Stomach smooth muscle (tissue), 2 donors: ENCODE data around the gene TRIM28.
A peak's percentile ranks its signal among the peaks of the same experiment; 100 is the strongest.

Experiments used
- H3K27ac ChIP-seq: one replicate; pipeline ENCODE4 v1.7.0; 2013; ENCODE audit warnings: mild to moderate bottlenecking, low read length, inconsistent platforms
- H3K27me3 ChIP-seq, 2 donors: one replicate each; pipeline ENCODE4 v1.7.0; 2013; ENCODE audit warnings: low read length in 2 of 2; ENCODE audit not compliant: insufficient read depth in 2 of 2, control insufficient read depth in 1 of 2
- H3K36me3 ChIP-seq, 2 donors: one replicate each; pipeline ENCODE4 v1.7.0; 2013; ENCODE audit warnings: low read length in 2 of 2; ENCODE audit not compliant: control insufficient read depth in 2 of 2, insufficient read depth in 2 of 2
- H3K4me1 ChIP-seq: one replicate; pipeline ENCODE4 v1.7.0; 2013; ENCODE audit warnings: low read length; ENCODE audit not compliant: control insufficient read depth, insufficient read depth
- H3K4me3 ChIP-seq, 2 donors: one replicate each; pipeline ENCODE4 v1.7.0; 2013; ENCODE audit warnings: low read length in 2 of 2
- H3K9ac ChIP-seq, 2 donors: one replicate each; pipeline ENCODE4 v1.7.0; 2013; ENCODE audit warnings: low read length in 2 of 2, mild to moderate bottlenecking in 1 of 2
- H3K9me3 ChIP-seq, 2 donors: one replicate each; pipeline ENCODE4 v1.7.0; 2013; ENCODE audit warnings: low read length in 2 of 2; ENCODE audit not compliant: control insufficient read depth in 2 of 2
- donor health status: healthy.
- donor health status: Pancreatic carcinoma.

Gene TRIM28

DNA sequence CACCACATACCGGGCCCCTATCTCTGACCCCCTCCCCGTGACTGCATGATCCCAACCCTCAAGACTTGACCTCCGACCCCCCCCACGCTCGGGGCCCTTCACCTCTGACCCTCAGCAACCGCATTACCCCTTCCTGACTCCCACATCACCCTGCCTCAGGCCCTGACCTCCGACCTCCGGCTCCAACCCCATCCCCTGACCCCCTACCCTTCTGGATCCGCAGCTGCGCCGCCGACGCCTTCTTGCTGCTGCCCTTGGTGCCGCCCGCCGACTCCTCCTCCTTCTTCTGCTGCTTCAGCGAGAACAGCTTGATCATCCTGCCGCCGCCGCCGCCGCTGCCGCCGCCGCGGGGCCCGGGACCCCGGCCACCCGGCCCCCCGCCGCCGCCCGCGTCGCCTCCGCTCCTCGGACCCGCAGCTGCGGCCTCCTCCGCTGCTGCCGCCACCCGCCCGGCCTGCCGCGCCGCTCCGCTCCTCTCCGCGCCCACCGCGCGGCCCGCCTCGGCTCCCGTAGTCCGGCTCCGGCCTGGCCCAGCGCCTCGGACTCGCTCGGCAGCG is 14.3 kb downstream of the TRIM28 start, which contains the start of gene UBE2M:
UBE2M (minus strand) TSS at position 546 of the 557 bp plus-strand sequence; CDS start at position 316, 230 bp downstream.
- Histone ChIP-seq H3K27ac (peak within 1 kb of the TSS; percentile 99), H3K9me3 (no peaks in the 10 kb centered on the region), H3K9ac (peak within 1 kb of the TSS; percentile 99 to 100), H3K4me3 (peak within 1 kb of the TSS; percentile 96 to 97), H3K36me3 (peaks cover 8 to 12% of the 10 kb centered on the region in 2 donors), H3K27me3 (no peaks in the 10 kb centered on the region), H3K4me1 (peaks cover 76% of the 10 kb centered on the region)

DNA sequence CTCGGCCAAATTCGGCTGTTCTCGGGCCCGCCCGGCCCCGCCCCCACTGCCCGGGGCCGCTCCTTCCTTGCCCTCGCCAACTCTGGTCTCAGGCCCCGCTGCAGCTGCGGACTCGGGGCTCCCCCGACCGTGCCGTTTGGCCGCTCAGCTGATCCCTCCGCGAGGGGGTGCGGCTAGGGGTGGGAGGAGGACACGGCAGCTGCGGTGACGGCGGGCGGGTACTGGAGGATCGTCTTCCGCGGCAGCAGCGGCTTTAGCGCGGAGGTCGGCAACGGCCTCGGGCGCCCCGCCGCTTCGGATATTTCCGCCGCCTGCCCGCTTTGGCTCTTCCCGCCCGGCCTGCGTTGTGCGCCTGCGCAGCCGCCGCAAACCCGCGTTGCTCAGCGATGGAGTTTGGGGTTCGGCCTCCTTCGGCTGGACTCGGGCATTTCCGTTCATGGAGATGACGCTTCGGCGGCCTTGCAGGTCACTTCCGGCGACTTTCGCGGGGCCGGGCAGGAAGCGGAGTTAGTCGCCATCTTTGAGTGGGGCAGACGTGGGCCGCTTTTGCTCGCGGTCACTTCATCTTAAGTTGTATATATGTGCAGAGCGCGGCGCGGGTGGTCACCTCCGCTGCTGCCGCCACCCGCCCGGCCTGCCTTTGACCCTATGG is 14.9 kb downstream of the TRIM28 start:
- Histone ChIP-seq H3K27me3 (no peaks in the 10 kb centered on the region), H3K9me3 (no peaks in the 10 kb centered on the region), H3K27ac (peak overlapping the region; percentile 99), H3K9ac (peak overlapping the region; percentile 99 to 100), H3K4me3 (peak overlapping the region; percentile 96 to 97), H3K36me3 (peaks cover 8 to 9% of the 10 kb centered on the region in 2 donors), H3K4me1 (peaks cover 80% of the 10 kb centered on the region)

DNA sequence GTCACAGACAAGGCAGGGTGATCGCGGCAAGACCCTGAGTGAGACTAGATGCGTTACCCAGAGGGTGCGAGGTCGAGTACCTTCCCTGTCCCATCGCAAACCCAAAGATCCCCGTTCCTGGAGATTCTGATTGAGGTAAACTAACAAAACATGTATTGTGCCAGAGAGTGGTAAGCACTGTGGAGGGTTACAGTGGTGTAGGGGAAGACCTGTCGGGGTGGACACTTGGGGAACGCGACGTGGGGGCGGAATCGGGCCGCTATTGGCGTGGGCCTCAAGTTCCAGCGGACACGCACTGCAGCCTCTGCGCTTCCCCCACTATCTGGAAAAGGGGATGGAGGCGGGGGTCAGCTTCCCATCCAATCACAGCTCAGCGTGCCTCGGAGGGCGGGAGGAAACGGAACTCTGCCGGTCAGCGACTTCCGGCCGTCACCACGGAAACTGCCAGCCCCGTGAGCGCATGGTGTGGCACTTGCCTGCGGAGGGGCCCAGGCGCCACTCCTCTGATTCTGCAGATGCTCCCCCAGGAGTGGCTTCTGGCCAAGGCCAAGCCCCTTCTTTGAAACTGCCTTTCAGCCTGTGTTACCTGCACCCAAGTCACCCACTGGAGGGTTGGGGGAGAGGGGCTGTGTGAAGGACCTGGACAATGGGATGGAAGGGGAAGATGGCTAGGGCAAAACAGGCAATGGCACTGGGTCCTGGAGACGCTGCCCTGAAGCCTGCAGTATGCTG is 15.6 kb downstream of the TRIM28 start:
- Histone ChIP-seq H3K36me3 (peaks cover 8 to 9% of the 10 kb centered on the region in 2 donors), H3K27ac (peak overlapping the region; percentile 99), H3K9ac (peak overlapping the region; percentile 99 to 100), H3K27me3 (no peaks in the 10 kb centered on the region), H3K9me3 (no peaks in the 10 kb centered on the region), H3K4me3 (peak overlapping the region; percentile 96 to 97), H3K4me1 (peaks cover 74% of the 10 kb centered on the region)

DNA sequence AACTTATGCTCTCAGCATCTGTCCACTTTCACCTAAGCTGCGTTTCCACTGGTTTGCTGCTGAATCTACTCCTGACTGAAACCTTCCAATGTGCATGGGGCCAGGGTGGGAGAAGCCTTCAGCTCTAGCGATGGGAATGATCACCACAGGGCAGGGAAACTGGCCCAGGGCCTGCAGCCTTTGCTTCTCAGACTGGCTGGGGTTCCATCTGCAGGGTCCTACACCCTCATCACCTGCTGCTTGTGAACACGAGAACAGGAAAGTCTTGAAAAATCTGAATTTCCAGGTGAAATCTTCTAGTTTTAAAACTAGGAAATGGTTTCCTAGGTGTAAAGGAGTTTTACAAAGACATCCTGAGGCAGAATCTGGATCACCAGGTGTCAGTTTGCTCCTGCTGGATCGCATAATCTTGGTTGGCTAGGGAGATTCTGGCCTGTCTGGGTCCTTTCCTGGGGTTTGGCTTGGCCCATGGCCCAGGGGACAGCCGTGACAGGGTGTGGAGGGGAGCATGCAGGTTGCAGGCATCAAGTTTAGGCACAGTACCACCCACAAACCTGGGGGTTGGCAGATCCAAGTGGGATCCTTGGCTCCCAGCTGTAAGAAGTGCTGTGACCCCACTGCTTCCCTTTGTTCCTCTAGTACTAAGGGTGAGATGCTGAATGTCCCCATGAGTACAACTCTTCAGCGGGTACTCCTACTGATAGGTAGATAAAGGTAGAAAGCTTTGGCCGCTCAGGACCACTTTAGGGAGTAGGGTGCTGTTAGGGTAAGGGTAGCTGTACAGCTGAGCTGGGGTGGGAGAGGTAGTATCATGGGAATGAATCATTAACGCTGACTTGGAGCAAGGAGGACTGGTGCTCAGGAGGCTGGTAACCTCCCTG is 16.4 kb downstream of the TRIM28 start:
- H3K4me1 ChIP-seq = peaks cover 71% of the 10 kb centered on the region
- H3K9me3 ChIP-seq = no peaks in the 10 kb centered on the region
- H3K27ac ChIP-seq = peak overlapping the region; percentile 99
- H3K36me3 ChIP-seq = peaks cover 8 to 9% of the 10 kb centered on the region in 2 donors
- H3K4me3 ChIP-seq = peak overlapping the region; percentile 96 to 97
- H3K9ac ChIP-seq = peak overlapping the region; percentile 42 to 100
- no peaks in the 10 kb centered on the region for H3K27me3 ChIP-seq

DNA sequence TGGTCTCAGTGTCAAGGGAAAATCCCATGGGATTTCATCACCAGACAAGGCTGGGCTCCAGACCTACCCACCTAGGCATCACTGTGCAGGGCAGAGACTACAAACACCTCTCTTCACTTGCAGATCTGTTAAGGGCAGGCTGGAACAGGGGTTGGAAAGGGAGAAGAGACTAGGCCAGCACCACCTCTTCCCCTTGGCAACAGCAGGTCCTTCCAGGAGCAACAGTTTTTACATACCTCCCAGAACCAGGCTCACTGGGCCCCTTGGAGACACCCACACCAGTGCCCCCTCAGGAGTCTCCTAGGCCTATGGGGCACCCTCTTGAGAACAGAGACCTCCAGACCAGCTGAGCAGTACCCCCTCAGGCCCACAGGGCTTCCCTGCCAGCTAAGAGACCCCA is 17.1 kb downstream of the TRIM28 start:
- peaks cover 67% of the 10 kb centered on the region for H3K4me1 ChIP-seq
- no peak overlapping the region for H3K9ac ChIP-seq
- no peak overlapping the region for H3K27ac ChIP-seq
- H3K36me3 ChIP-seq = peaks cover 8 to 9% of the 10 kb centered on the region in 2 donors
- H3K4me3 ChIP-seq = no peak overlapping the region
- H3K9me3 ChIP-seq = no peaks in the 10 kb centered on the region
- H3K27me3 ChIP-seq = no peaks in the 10 kb centered on the region

DNA sequence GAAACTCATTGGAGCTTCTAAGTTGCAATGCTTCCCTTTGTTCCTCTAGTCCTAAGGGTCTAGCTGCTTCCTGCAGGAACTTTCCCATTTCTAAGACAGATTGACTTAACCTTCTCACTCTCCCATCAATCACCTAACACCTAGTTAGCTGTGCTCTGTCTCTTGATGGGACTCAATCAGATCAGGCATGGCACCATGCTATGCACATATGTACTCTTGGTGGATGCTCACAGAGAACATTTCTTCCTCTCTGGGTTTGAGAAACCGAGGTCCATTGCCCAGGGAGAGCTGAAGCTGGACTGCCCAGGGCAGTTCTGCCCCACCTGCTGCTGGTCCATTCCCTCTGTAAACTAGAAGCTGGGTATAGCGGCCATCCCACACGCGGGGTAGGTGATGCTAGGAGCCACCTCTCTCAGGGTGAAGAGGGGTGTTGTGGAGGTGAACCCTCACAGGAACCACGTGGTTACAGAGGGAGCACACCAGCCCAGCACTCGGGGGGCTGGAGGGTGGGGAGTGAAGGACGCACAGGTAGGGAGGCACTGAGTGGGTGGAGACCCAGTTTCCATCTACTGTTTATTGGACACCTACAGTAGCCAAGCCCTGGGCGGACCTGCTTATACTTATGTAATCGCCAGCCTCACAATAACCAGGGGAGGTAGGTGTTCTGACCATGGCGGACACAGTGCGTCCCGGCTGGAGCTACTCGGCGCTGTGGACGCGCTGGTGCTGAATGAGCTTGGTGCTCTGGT is 17.7 kb downstream of the TRIM28 start:
- H3K27me3 ChIP-seq = no peaks in the 10 kb centered on the region
- H3K9me3 ChIP-seq = no peaks in the 10 kb centered on the region
- H3K4me1 ChIP-seq = peaks cover 61% of the 10 kb centered on the region
- peak overlapping the region; percentile 80 for H3K27ac ChIP-seq
- H3K36me3 ChIP-seq = peaks cover 2 to 5% of the 10 kb centered on the region in 2 donors
- peak overlapping the region; percentile 73 to 79 for H3K9ac ChIP-seq
- peak overlapping the region; percentile 75 to 77 for H3K4me3 ChIP-seq

DNA sequence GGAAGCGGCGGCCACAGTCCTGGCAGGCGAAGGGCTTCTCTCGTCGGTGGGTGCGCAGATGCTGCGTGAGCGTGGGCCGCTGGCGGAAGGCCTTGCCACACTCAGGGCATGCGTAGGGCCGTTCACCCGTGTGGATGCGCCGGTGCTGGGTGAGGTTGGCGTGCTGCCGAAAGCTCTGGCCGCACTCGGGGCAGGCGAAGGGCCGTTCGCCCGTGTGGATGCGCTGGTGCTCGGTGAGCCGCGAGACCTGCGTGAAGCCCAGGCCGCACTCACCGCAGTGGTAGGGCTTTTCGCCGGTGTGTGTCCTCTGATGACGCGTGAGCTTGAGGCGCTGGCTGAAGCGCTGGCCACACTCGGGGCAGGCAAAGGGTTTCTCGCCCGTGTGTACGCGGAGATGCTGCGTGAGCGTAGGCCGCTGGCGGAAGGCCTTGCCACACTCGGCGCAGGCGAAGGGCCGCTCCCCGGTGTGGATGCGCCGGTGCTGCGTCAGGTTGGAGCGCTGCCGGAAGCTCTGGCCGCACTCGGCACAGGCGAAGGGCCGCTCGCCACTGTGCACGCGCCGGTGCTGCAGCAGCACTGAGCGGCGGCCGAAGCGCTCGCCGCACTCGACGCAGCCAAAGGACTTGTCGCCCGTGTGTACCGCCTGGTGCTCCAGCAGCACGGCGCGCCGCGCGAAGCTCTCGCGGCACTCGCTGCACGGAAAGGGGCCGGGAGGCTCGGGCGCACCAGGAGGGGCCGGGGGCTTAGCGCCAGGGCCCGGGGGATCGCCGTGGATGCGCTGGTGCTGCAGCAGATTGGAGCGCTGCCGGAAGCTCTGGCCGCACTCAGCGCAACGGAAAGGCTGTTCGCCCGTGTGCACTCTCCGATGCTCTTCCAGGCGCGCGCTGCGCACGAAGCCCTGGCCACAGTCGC is 18.5 kb downstream of the TRIM28 start:
- H3K9me3 ChIP-seq = no peaks in the 10 kb centered on the region
- peaks cover 0 to 3% of the 10 kb centered on the region in 2 donors for H3K36me3 ChIP-seq
- H3K4me3 ChIP-seq = peak overlapping the region; percentile 75 to 77
- no peaks in the 10 kb centered on the region for H3K27me3 ChIP-seq
- peak overlapping the region; percentile 73 to 79 for H3K9ac ChIP-seq
- H3K4me1 ChIP-seq = peaks cover 52% of the 10 kb centered on the region
- H3K27ac ChIP-seq = peak overlapping the region; percentile 80

DNA sequence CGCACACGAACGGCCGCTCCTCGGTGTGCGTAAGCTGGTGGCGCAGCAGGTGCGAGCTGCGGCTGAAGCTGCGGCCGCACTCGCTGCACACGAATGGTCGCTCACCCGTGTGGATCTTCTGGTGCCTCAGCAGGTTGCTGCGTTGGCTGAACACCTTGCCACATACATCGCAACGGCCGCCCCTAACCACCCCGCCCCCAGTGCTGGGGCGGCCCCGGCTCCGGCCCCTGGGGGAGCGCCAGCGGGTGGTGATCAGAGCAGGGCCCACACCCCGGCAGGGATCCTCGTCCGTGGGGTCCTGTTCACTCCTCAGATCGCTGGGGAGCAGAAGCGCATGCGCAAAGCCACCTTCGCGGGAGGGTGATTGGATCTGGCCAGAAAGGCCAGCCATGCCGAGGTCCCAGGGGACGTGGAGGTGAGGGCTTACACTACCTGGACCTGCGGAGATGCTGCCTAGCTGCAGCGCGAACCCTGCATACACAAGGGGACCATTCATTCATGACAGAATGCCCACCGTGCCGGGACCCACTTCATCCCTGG is 19.2 kb downstream of the TRIM28 start:
- Histone ChIP-seq H3K9ac (peak overlapping the region; percentile 58 to 79), H3K27me3 (no peaks in the 10 kb centered on the region), H3K9me3 (no peaks in the 10 kb centered on the region), H3K4me3 (peak overlapping the region; percentile 75 to 77), H3K4me1 (peaks cover 46% of the 10 kb centered on the region), H3K36me3 (peaks cover 0 to 5% of the 10 kb centered on the region in 2 donors), H3K27ac (peak overlapping the region; percentile 80)

DNA sequence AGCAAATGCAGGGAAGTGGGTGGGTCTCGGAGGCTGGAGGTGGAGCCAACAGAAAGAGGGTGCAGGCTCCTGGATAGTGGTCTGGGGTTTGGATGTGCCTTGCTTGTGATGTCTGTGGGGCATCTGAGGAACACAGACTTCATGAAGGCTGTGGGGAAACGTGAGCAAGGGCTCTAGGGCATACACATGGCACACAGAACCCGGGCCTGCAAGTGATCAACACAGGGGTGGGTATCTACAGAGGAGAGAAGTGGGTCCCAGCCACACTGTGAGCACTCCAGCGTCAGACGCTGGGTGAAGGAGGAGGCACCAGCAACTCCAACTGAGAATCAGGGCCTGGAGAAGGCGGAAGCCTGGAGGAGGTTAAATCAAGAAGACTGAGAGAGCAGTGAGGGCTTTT is 20.0 kb downstream of the TRIM28 start:
- H3K27me3 ChIP-seq = no peaks in the 10 kb centered on the region
- H3K9ac ChIP-seq = no peak overlapping the region
- H3K4me3 ChIP-seq = no peak overlapping the region

More for the DNA sequence above, 20.0 kb downstream of the TRIM28 start:
- Histone ChIP-seq H3K36me3 (peaks cover 0 to 7% of the 10 kb centered on the region in 2 donors), H3K4me1 (peaks cover 46% of the 10 kb centered on the region), H3K27ac (no peak overlapping the region), H3K9me3 (no peaks in the 10 kb centered on the region)
